BE2C (cell line): ENCODE measurements around the gene DOCK2.

ENCODE experiments used
- DNase-seq: peaks from one replicate; pipeline ENCODE4 v3.0.0-alpha.2; 2020
- H3K27me3 ChIP-seq: fragments of 250-450 bp; sonication (Bioruptor Pico); 2 replicates; pipeline ENCODE4 v1.5.1; 2020; ENCODE audit warnings: mild to moderate bottlenecking
- H3K36me3 ChIP-seq: fragments of 250-450 bp; sonication (Bioruptor Pico); 2 replicates; pipeline ENCODE4 v1.5.1; 2020; ENCODE audit warnings: mild to moderate bottlenecking
- H3K4me1 ChIP-seq: fragments of 250-450 bp; sonication (Bioruptor Pico); 2 replicates; pipeline ENCODE4 v1.5.1; 2020
- H3K4me3 ChIP-seq: 2 replicates; pipeline ENCODE4 v1.5.1; 2011; ENCODE audit warnings: low read depth, low read length
- H3K9me3 ChIP-seq: fragments of 250-450 bp; sonication (Bioruptor Pico); 2 replicates; pipeline ENCODE4 v1.5.1; 2020
- TF ChIP-seq, protein P1 (sequence below): IDR thresholded peaks from 2 replicates; pipeline ENCODE4 v1.5.1; 2012; ENCODE audit warnings: mild to moderate bottlenecking, low read depth, low read length

The DOCK2 gene

DNA sequence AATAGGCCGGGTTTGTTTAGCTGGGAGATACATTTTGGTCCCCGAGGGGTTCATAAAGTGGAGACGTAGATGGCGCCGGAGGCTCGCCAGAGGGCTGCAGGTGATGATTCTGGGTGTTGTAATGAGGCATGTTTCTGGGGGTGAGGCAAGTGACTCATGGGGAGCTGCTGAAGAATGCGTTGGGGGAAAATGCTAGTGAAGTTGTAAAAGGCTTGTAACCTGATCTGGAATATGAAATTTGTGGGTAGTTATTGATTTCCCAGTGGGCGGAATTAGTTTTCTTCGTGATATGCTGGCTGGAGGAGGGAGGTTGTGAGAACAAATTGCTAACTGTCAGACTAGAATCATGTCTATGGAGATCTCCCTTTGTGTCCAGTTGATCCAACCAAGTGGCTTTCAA is 158.3 kb downstream of the DOCK2 start:
- TF ChIP-seq, protein P1, sequence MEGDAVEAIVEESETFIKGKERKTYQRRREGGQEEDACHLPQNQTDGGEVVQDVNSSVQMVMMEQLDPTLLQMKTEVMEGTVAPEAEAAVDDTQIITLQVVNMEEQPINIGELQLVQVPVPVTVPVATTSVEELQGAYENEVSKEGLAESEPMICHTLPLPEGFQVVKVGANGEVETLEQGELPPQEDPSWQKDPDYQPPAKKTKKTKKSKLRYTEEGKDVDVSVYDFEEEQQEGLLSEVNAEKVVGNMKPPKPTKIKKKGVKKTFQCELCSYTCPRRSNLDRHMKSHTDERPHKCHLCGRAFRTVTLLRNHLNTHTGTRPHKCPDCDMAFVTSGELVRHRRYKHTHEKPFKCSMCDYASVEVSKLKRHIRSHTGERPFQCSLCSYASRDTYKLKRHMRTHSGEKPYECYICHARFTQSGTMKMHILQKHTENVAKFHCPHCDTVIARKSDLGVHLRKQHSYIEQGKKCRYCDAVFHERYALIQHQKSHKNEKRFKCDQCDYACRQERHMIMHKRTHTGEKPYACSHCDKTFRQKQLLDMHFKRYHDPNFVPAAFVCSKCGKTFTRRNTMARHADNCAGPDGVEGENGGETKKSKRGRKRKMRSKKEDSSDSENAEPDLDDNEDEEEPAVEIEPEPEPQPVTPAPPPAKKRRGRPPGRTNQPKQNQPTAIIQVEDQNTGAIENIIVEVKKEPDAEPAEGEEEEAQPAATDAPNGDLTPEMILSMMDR = no peak
- Histone ChIP-seq H3K9me3 (no peaks in the 10 kb centered on the region), H3K36me3 (no peaks in the 10 kb centered on the region), H3K4me3 (no peak overlapping the region), H3K4me1 (no peaks in the 10 kb centered on the region), H3K27me3 (no peaks in the 10 kb centered on the region; the same call in 1 of the 2 replicates)
- no peak for DNase-seq

DNA sequence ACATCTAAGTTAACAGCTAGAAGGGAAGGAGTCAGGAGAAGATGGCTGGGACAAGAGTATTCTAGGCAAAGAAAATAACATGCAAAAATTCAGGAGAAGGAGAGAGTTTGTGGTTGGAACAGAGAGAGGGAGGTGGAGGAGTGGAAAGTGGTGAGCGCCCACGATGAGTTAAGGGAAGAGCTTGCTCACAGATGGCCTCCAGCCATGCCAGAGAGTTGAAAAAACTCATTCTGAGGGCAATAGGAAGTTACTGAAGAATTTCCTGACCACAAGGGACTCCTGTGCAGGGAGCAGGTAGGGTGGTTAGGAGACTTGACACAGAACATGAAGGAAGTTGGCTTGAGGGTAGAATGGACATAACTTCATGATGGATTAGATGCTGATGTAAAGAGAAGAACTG is 159.7 kb downstream of the DOCK2 start:
- no peak for DNase-seq
- Histone ChIP-seq H3K4me1 (no peaks in the 10 kb centered on the region), H3K27me3 (no peaks in the 10 kb centered on the region; the same call in 1 of the 2 replicates), H3K4me3 (no peak overlapping the region), H3K36me3 (no peaks in the 10 kb centered on the region), H3K9me3 (no peaks in the 10 kb centered on the region)
- TF ChIP-seq, protein P1 = no peak

DNA sequence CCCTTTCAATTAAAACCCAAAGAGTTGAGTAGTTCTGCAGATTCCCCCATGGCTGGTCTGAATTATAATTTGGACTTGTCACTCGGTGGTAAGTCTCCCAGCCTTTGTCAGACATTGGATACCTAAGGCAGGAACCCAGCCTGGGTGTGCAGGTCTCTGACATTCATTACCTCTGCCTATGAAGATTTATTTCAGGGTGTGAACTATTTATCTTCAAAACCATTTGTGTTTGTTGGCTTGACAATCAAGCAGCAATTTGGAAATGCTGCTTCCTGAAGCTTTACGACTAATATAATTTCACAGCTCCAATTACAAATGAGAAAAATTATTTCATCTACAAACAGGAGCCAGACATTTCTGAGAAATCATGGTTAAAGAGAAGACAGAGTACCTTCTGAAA is 160.5 kb downstream of the DOCK2 start:
- TF ChIP-seq, protein P1 = no peak
- no peaks in the 10 kb centered on the region for H3K9me3 ChIP-seq
- no peak overlapping the region for H3K4me3 ChIP-seq
- no peaks in the 10 kb centered on the region; the same call in 1 of the 2 replicates for H3K27me3 ChIP-seq
- no peaks in the 10 kb centered on the region for H3K4me1 ChIP-seq
- H3K36me3 ChIP-seq = no peaks in the 10 kb centered on the region
- DNase-seq = no peak

DNA sequence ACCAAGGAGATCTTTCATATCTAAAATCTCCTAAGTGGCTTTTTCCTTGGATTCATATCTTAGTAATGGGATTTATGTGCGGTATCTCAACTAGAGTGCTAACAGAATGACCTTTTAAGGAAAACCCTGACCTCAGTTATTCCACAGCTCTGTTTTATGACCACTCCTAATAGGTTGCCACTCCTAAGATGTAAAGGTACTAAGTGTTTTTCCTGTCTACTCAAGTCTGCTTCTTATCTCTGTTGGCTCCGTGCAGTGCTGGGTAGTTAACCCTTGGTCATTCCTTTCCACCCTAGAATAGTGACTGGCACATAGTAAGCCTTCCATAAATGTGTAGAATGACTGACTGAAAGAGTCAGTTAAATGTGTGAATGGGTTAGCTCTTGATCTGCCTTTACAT is 161.4 kb downstream of the DOCK2 start:
- Histone ChIP-seq H3K36me3 (no peaks in the 10 kb centered on the region), H3K27me3 (no peaks in the 10 kb centered on the region; the same call in 1 of the 2 replicates), H3K4me3 (no peak overlapping the region), H3K4me1 (no peaks in the 10 kb centered on the region), H3K9me3 (no peaks in the 10 kb centered on the region)
- TF ChIP-seq, protein P1 = no peak
- DNase-seq = no peak

DNA sequence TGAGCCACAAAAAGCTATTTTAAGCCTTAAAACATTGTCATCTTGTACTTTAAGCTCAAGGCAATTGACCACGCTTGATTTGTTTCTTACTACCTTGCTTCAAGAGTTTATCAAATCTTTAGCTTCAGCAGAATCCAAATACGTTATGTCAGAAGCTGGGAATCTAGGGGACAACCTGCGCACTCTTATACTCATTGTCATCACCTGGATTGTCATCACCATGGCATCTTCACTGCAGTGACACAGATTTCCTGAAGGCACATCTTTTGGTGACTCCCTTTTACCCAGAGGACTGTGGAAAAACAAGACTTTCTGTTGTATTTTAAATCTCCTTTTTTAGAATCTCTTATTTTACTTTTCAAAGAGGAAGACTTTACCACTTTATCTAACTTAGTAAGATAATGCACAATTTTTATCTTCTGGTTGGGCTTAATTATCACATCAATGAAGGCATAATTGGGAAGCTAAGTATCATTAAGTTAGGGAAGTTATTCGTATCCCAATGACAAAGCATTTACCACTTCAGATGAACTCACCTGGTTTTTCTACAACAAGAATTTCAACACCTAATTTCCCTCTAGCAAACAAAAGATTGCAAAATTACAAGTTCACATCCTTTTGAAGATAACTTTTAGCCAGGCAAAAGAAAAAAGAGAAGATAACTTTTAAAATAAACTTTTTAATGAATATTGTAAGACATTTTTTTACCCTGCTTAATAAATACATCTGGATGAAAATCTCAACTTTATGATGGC is 162.0 kb downstream of the DOCK2 start:
- TF ChIP-seq, protein P1 = no peak
- no peaks in the 10 kb centered on the region for H3K36me3 ChIP-seq
- H3K4me3 ChIP-seq = no peak overlapping the region
- no peaks in the 10 kb centered on the region for H3K9me3 ChIP-seq
- DNase-seq = no peak
- H3K27me3 ChIP-seq = no peaks in the 10 kb centered on the region; the same call in 1 of the 2 replicates
- H3K4me1 ChIP-seq = no peaks in the 10 kb centered on the region

DNA sequence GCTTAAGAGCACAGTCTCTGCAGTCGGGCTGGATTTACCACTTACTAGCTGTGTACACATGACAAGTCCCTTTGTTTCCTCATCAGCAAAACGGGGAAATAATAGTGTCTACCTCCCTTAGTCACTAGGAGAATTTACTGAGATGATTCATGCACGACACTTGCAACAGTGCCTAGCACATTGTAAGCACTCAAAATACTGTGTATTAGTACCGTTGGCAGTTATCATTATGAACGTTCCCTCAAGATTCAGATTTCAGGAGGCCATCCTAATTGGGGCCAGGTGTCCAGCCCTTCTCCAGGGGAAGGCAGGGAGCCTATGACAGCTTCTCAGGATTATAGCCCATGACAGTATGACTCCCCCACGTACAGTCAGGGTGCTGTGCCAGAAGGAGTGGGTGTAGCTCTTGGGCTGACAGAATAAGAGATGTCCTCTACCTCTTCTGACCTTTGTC is 164.3 kb downstream of the DOCK2 start:
- Histone ChIP-seq H3K27me3 (no peaks in the 10 kb centered on the region; the same call in 1 of the 2 replicates), H3K9me3 (no peaks in the 10 kb centered on the region), H3K4me1 (no peaks in the 10 kb centered on the region), H3K36me3 (no peaks in the 10 kb centered on the region), H3K4me3 (no peak overlapping the region)
- DNase-seq = no peak
- TF ChIP-seq, protein P1 = no peak
